SK-N-SH (cell line): Measurements from ENCODE around the gene COL4A2. TPM values are rescaled to one million over a fixed set of nuclear protein-coding genes. Genes with fewer than 3 reads are reported as not detected.

ENCODE experiments used
- CTCF ChIA-PET: fragments of 300-600, 350-600 bp; formaldehyde crosslinking; extraction: SDS; loops from one replicate; lab custom pipeline; 2021; lab: Yijun Ruan, JAX
- POLR2A ChIA-PET: fragments of 350-600 bp; sonication (Branson Sonifier 250); formaldehyde crosslinking; extraction: SDS; loops from one replicate; lab custom pipeline; 2020; ENCODE audit warnings: antibody characterized with exemption, inconsistent platforms; lab: Yijun Ruan, JAX
- DNase-seq: peaks from one replicate; pipeline ENCODE4 v3.0.0; 2012
- H2AFZ ChIP-seq: fragments of 200-600 bp; sonication (generic); 2 replicates; pipeline ENCODE4 v1.8.1; 2016; ENCODE audit warnings: antibody characterized with exemption, mild to moderate bottlenecking, low read depth
- H3F3A ChIP-seq: fragments of 200-600 bp; sonication (generic); replicated peaks from 2 replicates; pipeline ENCODE3; 2016; ENCODE audit warnings: antibody characterized with exemption, mild to moderate bottlenecking; ENCODE audit not compliant: insufficient read depth
- H3K27ac ChIP-seq, 2 experiments: fragments of 200-500 bp in 1 of 2; fragments of 200-600 bp in 1 of 2; sonication (Bioruptor generic) in 1 of 2; sonication (generic), shearing (Covaris generic) in 1 of 2; 2 replicates each; pipeline versions ENCODE4 v1.5.1 to v1.6.1; 2014 to 2016; ENCODE audit warnings: low read depth in 2 of 2, inconsistent platforms in 1 of 2, low read length in 1 of 2, mild to moderate bottlenecking in 1 of 2, mixed read lengths in 1 of 2
- H3K27me3 ChIP-seq: fragments of 200-600 bp; sonication (generic), shearing (Covaris generic); 2 replicates; pipeline ENCODE4 v1.6.1; 2016; ENCODE audit warnings: mixed run types; ENCODE audit not compliant: insufficient read depth
- H3K36me3 ChIP-seq, 2 experiments: fragments of 200-500 bp in 1 of 2; fragments of 200-600 bp in 1 of 2; sonication (Bioruptor generic) in 1 of 2; sonication (generic) in 1 of 2; replicated peaks in 1 of 2; 2 replicates each; pipeline versions ENCODE3 to v1.5.1; 2014 to 2016; ENCODE audit warnings: low read length in 1 of 2, mild to moderate bottlenecking in 1 of 2; ENCODE audit not compliant: insufficient read depth in 2 of 2, control insufficient read depth in 1 of 2
- H3K4me1 ChIP-seq, 2 experiments: fragments of 200-500 bp in 1 of 2; fragments of 200-600 bp in 1 of 2; sonication (Bioruptor generic) in 1 of 2; sonication (generic), shearing (Covaris generic) in 1 of 2; 2 replicates each; pipeline versions ENCODE4 v1.5.1 to v1.6.1; 2014 to 2016; ENCODE audit warnings: low read depth in 1 of 2, low read length in 1 of 2, mixed run types in 1 of 2; ENCODE audit not compliant: insufficient read depth in 2 of 2, control insufficient read depth in 1 of 2
- H3K4me2 ChIP-seq: fragments of 200-600 bp; sonication (generic), shearing (Covaris generic); 2 replicates; pipeline ENCODE4 v1.6.1; 2017; ENCODE audit warnings: mixed run types
- H3K4me3 ChIP-seq, 2 experiments: fragments of 200-500 bp in 1 of 2; fragments of 200-600 bp in 1 of 2; sonication (Bioruptor generic) in 1 of 2; sonication (generic), shearing (Covaris generic) in 1 of 2; 2 replicates each; pipeline versions ENCODE4 v1.5.1 to v1.8.1; 2014 to 2016; ENCODE audit warnings: low read depth in 2 of 2, inconsistent platforms in 1 of 2, low read length in 1 of 2, mild to moderate bottlenecking in 1 of 2, mixed read lengths in 1 of 2, moderate library complexity in 1 of 2
- H3K79me2 ChIP-seq: fragments of 200-600 bp; sonication (generic); 2 replicates; pipeline ENCODE4 v1.8.1; 2017; ENCODE audit warnings: mild to moderate bottlenecking; ENCODE audit not compliant: insufficient read depth
- H3K9ac ChIP-seq: fragments of 200-600 bp; sonication (generic); 2 replicates; pipeline ENCODE4 v1.6.1; 2017; ENCODE audit warnings: mixed run types
- H3K9me2 ChIP-seq: fragments of 200-600 bp; sonication (generic); 2 replicates; pipeline ENCODE4 v1.6.1; 2017; ENCODE audit warnings: mixed run types
- H3K9me3 ChIP-seq: fragments of 200-600 bp; sonication (generic); 2 replicates; pipeline ENCODE4 v1.6.1; 2017; ENCODE audit warnings: mixed run types, mild to moderate bottlenecking, moderate library complexity
- H4K20me1 ChIP-seq: fragments of 200-600 bp; sonication (generic); 2 replicates; pipeline ENCODE4 v1.6.1; 2017; ENCODE audit warnings: mild to moderate bottlenecking, mixed run types; ENCODE audit not compliant: insufficient read depth
- ELF1 ChIP-seq: IDR thresholded peaks from 2 replicates; pipeline ENCODE4 v1.4.0; 2012
- EZH2phosphoT487 ChIP-seq: fragments of 200-600 bp; sonication (generic); IDR thresholded peaks from 2 replicates; pipeline ENCODE4 v1.6.1; 2017; ENCODE audit warnings: low read depth, mixed run types, mild to moderate bottlenecking, antibody characterized with exemption, moderate library complexity, borderline replicate concordance
- FOSL2 ChIP-seq: IDR thresholded peaks from 2 replicates; pipeline ENCODE4 v1.4.0; 2012; ENCODE audit warnings: low read depth, mild to moderate bottlenecking, moderate library complexity, borderline replicate concordance
- FOXJ3 ChIP-seq: sonication (generic); formaldehyde crosslinking; IDR thresholded peaks from 2 replicates; pipeline ENCODE4 v1.5.1; 2020; ENCODE audit warnings: mild to moderate bottlenecking, missing genetic modification reagents
- FOXM1 ChIP-seq: IDR thresholded peaks from 2 replicates; pipeline ENCODE4 v1.4.0; 2012; ENCODE audit warnings: low read depth, mild to moderate bottlenecking
- GATA2 ChIP-seq: sonication (generic); formaldehyde crosslinking; IDR thresholded peaks from 2 replicates; pipeline ENCODE4 v1.5.0; 2020; ENCODE audit warnings: mild to moderate bottlenecking, missing genetic modification reagents
- IRF3 ChIP-seq: fragments of 150-350 bp; IDR thresholded peaks from 2 replicates; pipeline ENCODE4 v1.6.1; 2016; ENCODE audit warnings: mild to moderate bottlenecking, low read depth, low read length
- JUND ChIP-seq: IDR thresholded peaks from 2 replicates; pipeline ENCODE4 v1.4.0; 2012
- MEF2A ChIP-seq: IDR thresholded peaks from 2 replicates; pipeline ENCODE4 v1.4.0; 2012; ENCODE audit warnings: low read depth, borderline replicate concordance
- MXI1 ChIP-seq: IDR thresholded peaks from 2 replicates; pipeline ENCODE4 v1.6.1; 2012; ENCODE audit warnings: mild to moderate bottlenecking, low read depth, low read length, improper control_type of control experiment
- RAD21 ChIP-seq: IDR thresholded peaks from 2 replicates; pipeline ENCODE4 v1.6.1; 2012; ENCODE audit warnings: mild to moderate bottlenecking, low read length
- REST ChIP-seq: IDR thresholded peaks from 2 replicates; pipeline ENCODE4 v1.6.1; 2012; ENCODE audit warnings: mild to moderate bottlenecking, low read depth, low read length, moderate library complexity
- SIN3A ChIP-seq: IDR thresholded peaks from 2 replicates; pipeline ENCODE4 v1.6.1; 2012; ENCODE audit warnings: low read depth, mild to moderate bottlenecking, low read length, moderate library complexity, borderline replicate concordance
- TAF1 ChIP-seq: IDR thresholded peaks from 2 replicates; pipeline ENCODE4 v1.6.1; 2012; ENCODE audit warnings: low read depth, mild to moderate bottlenecking, low read length, moderate library complexity, borderline replicate concordance
- USF1 ChIP-seq: IDR thresholded peaks from 2 replicates; pipeline ENCODE4 v1.4.0; 2012; ENCODE audit warnings: low read depth, borderline replicate concordance
- USF2 ChIP-seq: fragments of 150-350 bp; IDR thresholded peaks from 2 replicates; pipeline ENCODE4 v1.6.1; 2017; ENCODE audit warnings: antibody characterized with exemption, low read length, low read depth, borderline replicate concordance
- YY1 ChIP-seq: IDR thresholded peaks from 2 replicates; pipeline ENCODE4 v1.4.0; 2012; ENCODE audit warnings: low read depth, mild to moderate bottlenecking
- ZBTB33 ChIP-seq: IDR thresholded peaks from 2 replicates; pipeline ENCODE4 v1.4.0; 2012; ENCODE audit warnings: low read depth, borderline replicate concordance
- WGBS: methylation state at CpG from one replicate; pipeline ENCODE4 v1.1.6; 2017; ENCODE audit warnings: low lambda C conversion rate; 5-methylcytosine and 5-hydroxymethylcytosine counted together
- polyA plus RNA-seq, 3 experiments: library from polyadenylated mRNA; depleted of rRNA; stranded (reverse); fragments of >200 nt; gene quantifications; 2 replicates each; pipeline ENCODE4 v1.2.3, GENCODE V29; 2012

The COL4A2 gene
- polyA plus RNA-seq, 1 of the 3 experiments (the other 2 are of a cell fraction), result 137 TPM

GRCh38 chr13:110553417-110553816 is 246.3 kb downstream of the COL4A2 start:
- H3K27ac ChIP-seq, result no peak overlapping the region
- peaks cover 2% of the 10 kb centered on the region for H3F3A ChIP-seq
- no peaks in the 10 kb centered on the region for H3K79me2 ChIP-seq
- H3K27me3 ChIP-seq, result no peaks in the 10 kb centered on the region
- TF ChIP-seq ELF1 (no peak), MXI1 (no peak), IRF3 (no peak), TAF1 (no peak), MEF2A (no peak), GATA2 (CRISPR knock-in tag) (no peak), USF1 (no peak), RAD21 (no peak), ZBTB33 (no peak), YY1 (no peak), FOXM1 (no peak), USF2 (no peak), FOXJ3 (CRISPR knock-in tag) (no peak), SIN3A (no peak), JUND (no peak), EZH2phosphoT487 (no peak), FOSL2 (no peak), REST (no peak)
- H2AFZ ChIP-seq, result no peak overlapping the region
- POLR2A ChIA-PET, result no interaction called here
- no peak overlapping the region for H3K4me2 ChIP-seq
- CTCF ChIA-PET, result interaction anchor here (1.2 to 1.3 kb wide), 3 partner anchors 25 to 98 kb away, joined by 3 to 5 read pairs (median 4); no protein-coding TSS in a partner anchor
- H3K9me2 ChIP-seq, result no peaks in the 10 kb centered on the region
- H3K9ac ChIP-seq, result no peak overlapping the region
- H3K9me3 ChIP-seq, result no peaks in the 10 kb centered on the region
- DNase-seq, result no peak
- no peaks in the 10 kb centered on the region for H3K36me3 ChIP-seq
- H3K4me1 ChIP-seq, result peaks cover 3 to 4% of the 10 kb centered on the region in 2 experiments; a peak in 1 of 4 replicates
- no peak overlapping the region for H3K4me3 ChIP-seq
- WGBS, result 73% methylated on average over 4 of the region's 4 CpGs
- no peaks in the 10 kb centered on the region for H4K20me1 ChIP-seq
